H9 (cell line): Measurements from ENCODE around the gene AIPL1. TPM values are rescaled to one million over a fixed set of nuclear protein-coding genes. Genes with fewer than 3 reads are reported as not detected.

ENCODE experiments used
- DNase-seq: peaks from one replicate; pipeline ENCODE4 v3.0.0-alpha.2; 2017
- H2AFZ ChIP-seq: one replicate; pipeline ENCODE4 v1.6.1; 2013; ENCODE audit warnings: mild to moderate bottlenecking, low read length, control low read depth, moderate library complexity
- H2AK5ac ChIP-seq: 2 replicates; pipeline ENCODE4 v1.6.1; 2013; ENCODE audit warnings: low read length, control low read depth, mixed read lengths; ENCODE audit not compliant: insufficient read length
- H2BK120ac ChIP-seq: one replicate; pipeline ENCODE4 v1.6.1; 2013; ENCODE audit warnings: low read depth, mild to moderate bottlenecking, low read length, control low read depth, inconsistent platforms; ENCODE audit not compliant: poor library complexity, severe bottlenecking
- H2BK12ac ChIP-seq: 2 replicates; pipeline ENCODE4 v1.6.1; 2013; ENCODE audit warnings: low read length, control low read depth, mixed read lengths, low read depth; ENCODE audit not compliant: insufficient read length
- H2BK15ac ChIP-seq: 2 replicates; pipeline ENCODE4 v1.6.1; 2013; ENCODE audit warnings: low read depth, low read length, control low read depth
- H2BK20ac ChIP-seq: one replicate; pipeline ENCODE4 v1.6.1; 2013; ENCODE audit warnings: low read depth, mild to moderate bottlenecking, low read length, control low read depth, inconsistent platforms; ENCODE audit not compliant: poor library complexity, severe bottlenecking
- H2BK5ac ChIP-seq: 2 replicates; pipeline ENCODE4 v1.6.1; 2013; ENCODE audit warnings: low read length, control low read depth, mixed read lengths; ENCODE audit not compliant: insufficient read length
- H3K14ac ChIP-seq: 2 replicates; pipeline ENCODE4 v1.6.1; 2013; ENCODE audit warnings: low read length, control low read depth; ENCODE audit not compliant: insufficient read depth
- H3K18ac ChIP-seq: 2 replicates; pipeline ENCODE4 v1.6.1; 2013; ENCODE audit warnings: low read depth, mild to moderate bottlenecking, mixed read lengths, low read length, control low read depth; ENCODE audit not compliant: insufficient read length
- H3K23ac ChIP-seq: 2 replicates; pipeline ENCODE4 v1.6.1; 2013; ENCODE audit warnings: low read length, control low read depth, mixed read lengths, low read depth; ENCODE audit not compliant: insufficient read length
- H3K23me2 ChIP-seq: 2 replicates; pipeline ENCODE4 v1.6.1; 2013; ENCODE audit warnings: low read depth, mild to moderate bottlenecking, mixed read lengths, low read length, control low read depth; ENCODE audit not compliant: insufficient read length, poor library complexity, severe bottlenecking
- H3K27ac ChIP-seq: 2 replicates; pipeline ENCODE4 v1.5.1; 2013; ENCODE audit warnings: low read length, control low read depth, mixed read lengths, low read depth; ENCODE audit not compliant: insufficient read length
- H3K27me3 ChIP-seq: 2 replicates; pipeline ENCODE4 v1.6.1; 2013; ENCODE audit warnings: low read length, control low read depth, inconsistent platforms; ENCODE audit not compliant: insufficient read depth
- H3K4ac ChIP-seq: 2 replicates; pipeline ENCODE4 v1.6.1; 2013; ENCODE audit warnings: low read depth, mild to moderate bottlenecking, control low read depth, inconsistent platforms, low read length, moderate library complexity
- H3K4me1 ChIP-seq: 2 replicates; pipeline ENCODE4 v1.6.1; 2013; ENCODE audit warnings: low read length, control low read depth, inconsistent platforms; ENCODE audit not compliant: insufficient read depth
- H3K4me2 ChIP-seq: 2 replicates; pipeline ENCODE4 v1.6.1; 2013; ENCODE audit warnings: low read length, control low read depth, mixed read lengths; ENCODE audit not compliant: insufficient read length, insufficient read depth
- H3K56ac ChIP-seq: 2 replicates; pipeline ENCODE4 v1.6.1; 2013; ENCODE audit warnings: low read depth, mild to moderate bottlenecking, mixed read lengths, low read length, control low read depth; ENCODE audit not compliant: insufficient read length
- H3K79me1 ChIP-seq: 2 replicates; pipeline ENCODE4 v1.6.1; 2013; ENCODE audit warnings: low read depth, mild to moderate bottlenecking, moderate library complexity, low read length, control low read depth, inconsistent platforms; ENCODE audit not compliant: insufficient read depth, poor library complexity, severe bottlenecking
- H3K79me2 ChIP-seq: 2 replicates; pipeline ENCODE4 v1.6.1; 2013; ENCODE audit warnings: low read length, control low read depth, inconsistent platforms; ENCODE audit not compliant: insufficient read depth
- H3K9ac ChIP-seq: 2 replicates; pipeline ENCODE4 v1.6.1; 2013; ENCODE audit warnings: low read length, control low read depth, mixed read lengths; ENCODE audit not compliant: insufficient read length; ENCODE audit errors: extremely low read depth
- H3K9me3 ChIP-seq: one replicate; pipeline ENCODE4 v1.6.1; 2013; ENCODE audit warnings: low read depth, low read length, inconsistent platforms; ENCODE audit not compliant: control insufficient read depth
- H3T11ph ChIP-seq: one replicate; pipeline ENCODE4 v1.6.1; 2013; ENCODE audit warnings: mild to moderate bottlenecking, low read length, control low read depth, inconsistent platforms
- H4K20me1 ChIP-seq: one replicate; pipeline ENCODE4 v1.6.1; 2013; ENCODE audit not compliant: control insufficient read depth, insufficient read length, insufficient read depth
- H4K5ac ChIP-seq: 2 replicates; pipeline ENCODE4 v1.6.1; 2013; ENCODE audit warnings: low read depth, mild to moderate bottlenecking, mixed read lengths, low read length, control low read depth; ENCODE audit not compliant: insufficient read length
- H4K8ac ChIP-seq: replicated peaks from 2 replicates; pipeline ENCODE4 v1.6.1; 2013; ENCODE audit warnings: low read length, control low read depth, mixed read lengths, low read depth; ENCODE audit not compliant: insufficient read length
- H4K91ac ChIP-seq: 2 replicates; pipeline ENCODE4 v1.6.1; 2013; ENCODE audit warnings: low read depth, mild to moderate bottlenecking, moderate library complexity, mixed read lengths, low read length, control low read depth; ENCODE audit not compliant: insufficient read length
- H3K27ac Mint-ChIP-seq, 3 experiments: 2 replicates in 2 of 3; 3 replicates in 1 of 3; pipeline ENCODE4 v1.8.0; 2020 to 2021; ENCODE audit warnings: mixed read lengths in 3 of 3, mild to moderate bottlenecking in 1 of 3, moderate library complexity in 1 of 3
- H3K27me3 Mint-ChIP-seq: 2 replicates; pipeline ENCODE4 v1.8.0; 2021; ENCODE audit warnings: low read depth, mild to moderate bottlenecking, moderate library complexity, mixed read lengths
- H3K36me3 Mint-ChIP-seq, 3 experiments: 2 replicates in 2 of 3; 3 replicates in 1 of 3; pipeline ENCODE4 v1.8.0; 2020 to 2021; ENCODE audit warnings: low read depth in 3 of 3, mixed read lengths in 3 of 3; ENCODE audit not compliant: insufficient read depth in 1 of 3
- H3K4me1 Mint-ChIP-seq, 2 experiments: 2 replicates each; pipeline ENCODE4 v1.8.0; 2020; ENCODE audit warnings: mixed read lengths in 2 of 2
- H3K4me3 Mint-ChIP-seq, 2 experiments: 2 replicates in 1 of 2; 3 replicates in 1 of 2; pipeline ENCODE4 v1.8.0; 2020 to 2021; ENCODE audit warnings: mild to moderate bottlenecking in 2 of 2, mixed read lengths in 2 of 2, moderate library complexity in 1 of 2
- H3K9me3 Mint-ChIP-seq, 2 experiments: 2 replicates in 1 of 2; 3 replicates in 1 of 2; pipeline ENCODE4 v1.8.0; 2020; ENCODE audit warnings: mild to moderate bottlenecking in 2 of 2, mixed read lengths in 2 of 2, moderate library complexity in 1 of 2
- WGBS: extraction: QIAGEN DNeasy Blood & Tissue Kit; methylation state at CpG from one replicate; pipeline ENCODE4 v1.1.7; 2013; ENCODE audit warnings: missing lambda C conversion rate, low lambda C conversion rate, mixed read lengths; ENCODE audit not compliant: insufficient read length; ENCODE audit errors: extremely low coverage; 5-methylcytosine and 5-hydroxymethylcytosine counted together
- total RNA-seq: library from RNA; stranded (reverse); gene quantifications from 2 replicates; pipeline ENCODE4 v1.2.1, GENCODE V29; 2021
- TF ChIP-seq, protein P1 (sequence below): fragments of 200-600 bp; sonication (generic); conservative IDR thresholded peaks from 3 replicates; pipeline ENCODE4 v1.8.0; 2021; ENCODE audit warnings: antibody characterized with exemption, mild to moderate bottlenecking

AIPL1 gene
- total RNA-seq, 1 experiment from 2014 or later = 0.57 TPM

DNA sequence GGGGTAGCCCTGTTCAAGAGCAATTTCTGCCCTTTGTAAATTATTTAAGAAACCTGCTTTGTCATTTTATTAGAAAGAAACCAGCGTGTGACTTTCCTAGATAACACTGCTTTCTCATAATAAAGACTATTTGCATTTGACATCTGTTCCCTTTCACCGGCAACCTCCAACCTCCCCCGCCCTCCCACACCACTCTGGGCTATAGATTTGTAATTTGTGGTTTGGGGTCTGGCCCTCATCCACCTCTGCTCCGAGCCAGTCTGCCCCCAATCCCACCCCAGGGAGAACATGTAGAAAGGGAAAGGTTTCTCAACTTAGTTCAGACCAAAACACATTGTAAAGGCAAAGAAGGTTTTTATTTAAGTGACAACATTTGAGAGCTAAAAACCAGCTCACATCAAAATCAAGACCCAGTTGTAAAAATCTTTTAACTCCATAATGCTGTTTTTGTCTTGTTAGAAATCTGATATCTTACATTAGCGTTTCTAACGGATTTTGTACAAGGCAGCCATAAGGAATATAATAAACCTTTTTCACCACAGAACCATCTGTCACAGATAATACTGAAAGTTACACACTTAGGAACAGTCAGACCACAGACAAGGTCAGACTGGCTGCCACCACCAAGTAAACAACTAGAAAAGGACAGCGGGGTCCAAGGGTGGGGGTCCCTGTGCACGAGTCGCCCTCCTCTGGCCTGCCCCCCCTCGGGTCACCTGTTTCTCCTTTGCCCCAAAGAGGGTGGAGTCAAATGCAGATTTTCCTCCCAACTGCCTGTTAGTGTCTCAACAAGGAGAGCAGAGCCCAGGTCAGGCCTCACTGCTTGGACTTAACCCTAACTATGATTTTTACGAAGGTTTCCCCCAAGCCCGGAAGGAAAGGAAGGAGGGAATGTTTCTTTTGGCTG is 16.3 kb upstream of the AIPL1 start:
- H3K23ac ChIP-seq = no peak overlapping the region
- no peak overlapping the region for H2AFZ ChIP-seq
- no peak overlapping the region for H2BK12ac ChIP-seq
- no peaks in the 10 kb centered on the region for H3K27me3 ChIP-seq
- H3T11ph ChIP-seq = no peak overlapping the region
- H3K4me2 ChIP-seq = no peak overlapping the region
- H3K36me3 Mint-ChIP-seq = peaks cover 16 to 48% (median 38%) of the 10 kb centered on the region in 3 experiments
- no peak overlapping the region for H3K27ac ChIP-seq
- H2AK5ac ChIP-seq = no peak overlapping the region
- H3K56ac ChIP-seq = no peak overlapping the region
- no peaks in the 10 kb centered on the region; a peak in 1 of 5 replicates for H3K9me3 Mint-ChIP-seq
- H3K4me1 Mint-ChIP-seq = peaks cover 53 to 60% of the 10 kb centered on the region in 2 experiments
- H3K9me3 ChIP-seq = no peaks in the 10 kb centered on the region
- no peaks in the 10 kb centered on the region for H3K79me2 ChIP-seq
- no peaks in the 10 kb centered on the region; the same call in 1 of the 2 replicates for H3K27me3 Mint-ChIP-seq
- no peak overlapping the region for H3K18ac ChIP-seq
- peaks cover 7% of the 10 kb centered on the region; the same call in 1 of the 2 replicates for H3K4me1 ChIP-seq
- no peak overlapping the region for H4K8ac ChIP-seq
- peak overlapping the region; percentile 39 to 88 (median 75); a peak in 5 of 7 replicates for H3K27ac Mint-ChIP-seq
- TF ChIP-seq, protein P1, sequence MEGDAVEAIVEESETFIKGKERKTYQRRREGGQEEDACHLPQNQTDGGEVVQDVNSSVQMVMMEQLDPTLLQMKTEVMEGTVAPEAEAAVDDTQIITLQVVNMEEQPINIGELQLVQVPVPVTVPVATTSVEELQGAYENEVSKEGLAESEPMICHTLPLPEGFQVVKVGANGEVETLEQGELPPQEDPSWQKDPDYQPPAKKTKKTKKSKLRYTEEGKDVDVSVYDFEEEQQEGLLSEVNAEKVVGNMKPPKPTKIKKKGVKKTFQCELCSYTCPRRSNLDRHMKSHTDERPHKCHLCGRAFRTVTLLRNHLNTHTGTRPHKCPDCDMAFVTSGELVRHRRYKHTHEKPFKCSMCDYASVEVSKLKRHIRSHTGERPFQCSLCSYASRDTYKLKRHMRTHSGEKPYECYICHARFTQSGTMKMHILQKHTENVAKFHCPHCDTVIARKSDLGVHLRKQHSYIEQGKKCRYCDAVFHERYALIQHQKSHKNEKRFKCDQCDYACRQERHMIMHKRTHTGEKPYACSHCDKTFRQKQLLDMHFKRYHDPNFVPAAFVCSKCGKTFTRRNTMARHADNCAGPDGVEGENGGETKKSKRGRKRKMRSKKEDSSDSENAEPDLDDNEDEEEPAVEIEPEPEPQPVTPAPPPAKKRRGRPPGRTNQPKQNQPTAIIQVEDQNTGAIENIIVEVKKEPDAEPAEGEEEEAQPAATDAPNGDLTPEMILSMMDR = no peak
- no peaks in the 10 kb centered on the region for H3K79me1 ChIP-seq
- no CpG with 5 or more reads among the region's 12 CpGs for WGBS
- H4K5ac ChIP-seq = no peak overlapping the region
- no peak overlapping the region for H2BK15ac ChIP-seq
- H4K20me1 ChIP-seq = no peaks in the 10 kb centered on the region
- H3K9ac ChIP-seq = no peak overlapping the region
- no peak overlapping the region for H2BK5ac ChIP-seq
- peaks cover 5% of the 10 kb centered on the region for H3K23me2 ChIP-seq
- H3K4ac ChIP-seq = no peak overlapping the region
- peak overlapping the region in 1 of 2 experiments; percentile 47; a peak in 1 of 5 replicates for H3K4me3 Mint-ChIP-seq
- H4K91ac ChIP-seq = no peak overlapping the region
- no peak overlapping the region for H2BK120ac ChIP-seq
- no peak overlapping the region for H2BK20ac ChIP-seq
- no peak overlapping the region for H3K14ac ChIP-seq
- no peak for DNase-seq
